B cell (primary cell): ENCODE data around the gene IGHMBP2. TPM values are rescaled to one million over a fixed set of nuclear protein-coding genes. Genes with fewer than 3 reads are reported as not detected.

Experiments
- ATAC-seq: fragments of 200-7000 bp; cut with Tn5 transposase; one replicate; pipeline ENCODE4 v1.10.0; 2021; ENCODE audit warnings: low read depth, mild to moderate bottlenecking, moderate number of reproducible peaks, moderate library complexity
- CTCF ChIA-PET: fragments of 350-600 bp; sonication (Branson Sonifier 250); formaldehyde crosslinking; loops from one replicate; lab custom pipeline; 2021; ENCODE audit warnings: antibody characterized with exemption, inconsistent platforms; lab: Charles Lee
- POLR2A ChIA-PET: fragments of 350-600 bp; sonication (Branson Sonifier 250); formaldehyde crosslinking; loops from one replicate; lab custom pipeline; 2021; ENCODE audit warnings: antibody characterized with exemption; lab: Charles Lee
- DNase-seq: peaks from one replicate; pipeline ENCODE4 v3.0.0; 2013
- H2AFZ ChIP-seq: 2 replicates; pipeline ENCODE4 v1.6.1; 2012; ENCODE audit warnings: mild to moderate bottlenecking, low read depth, low read length; ENCODE audit not compliant: insufficient read depth, poor library complexity, severe bottlenecking
- H3K27ac ChIP-seq, 2 donors: 1 replicate in 1 of 2; 2 replicates in 1 of 2; pipeline ENCODE4 v1.5.1; 2012 to 2013; ENCODE audit warnings: low read length in 2 of 2, mild to moderate bottlenecking in 2 of 2, moderate library complexity in 1 of 2
- H3K27me3 ChIP-seq, 4 experiments: fragments of 200-600 bp in 1 of 4; sonication (generic) in 1 of 4; replicated peaks in 1 of 4; 1 replicate in 2 of 4; 2 replicates in 2 of 4; pipeline versions ENCODE4 v1.6.1 to v1.7.0; 2013 to 2016; ENCODE audit warnings: low read length in 3 of 4, mild to moderate bottlenecking in 2 of 4, mixed read lengths in 1 of 4, moderate library complexity in 1 of 4; ENCODE audit not compliant: insufficient read depth in 4 of 4, control insufficient read depth in 3 of 4; ENCODE audit errors: control extremely low read depth in 1 of 4
- H3K36me3 ChIP-seq, 2 experiments: replicated peaks in 1 of 2; 1 replicate in 1 of 2; 2 replicates in 1 of 2; pipeline versions ENCODE4 v1.6.1 to v1.7.1; 2013; ENCODE audit warnings: low read length in 1 of 2; ENCODE audit not compliant: insufficient read depth in 2 of 2, control insufficient read depth in 1 of 2; ENCODE audit errors: control extremely low read depth in 1 of 2, extremely low read depth in 1 of 2
- H3K4me1 ChIP-seq, 2 donors: fragments of 200-600 bp in 1 of 2; sonication (generic) in 1 of 2; 1 replicate in 1 of 2; 2 replicates in 1 of 2; pipeline versions ENCODE4 v1.5.1 to v1.6.1; 2013 to 2017; ENCODE audit warnings: low read length in 2 of 2; ENCODE audit not compliant: control insufficient read depth in 2 of 2, insufficient read depth in 2 of 2
- H3K4me2 ChIP-seq: replicated peaks from 2 replicates; pipeline ENCODE3; 2012; ENCODE audit warnings: mild to moderate bottlenecking, low read depth, low read length; ENCODE audit not compliant: poor library complexity, severe bottlenecking
- H3K4me3 ChIP-seq, 5 experiments: fragments of 200-600 bp in 1 of 5; sonication (generic) in 1 of 5; 1 replicate in 3 of 5; 2 replicates in 2 of 5; pipeline versions ENCODE4 v1.5.1 to v1.7.0; 2011 to 2016; ENCODE audit warnings: low read length in 4 of 5, mild to moderate bottlenecking in 4 of 5, low read depth in 2 of 5, control low read depth in 1 of 5, moderate library complexity in 1 of 5; ENCODE audit not compliant: insufficient read depth in 1 of 5; ENCODE audit errors: control extremely low read depth in 1 of 5, extremely low read depth in 1 of 5
- H3K79me2 ChIP-seq: fragments of 200-600 bp; sonication (generic); one replicate; pipeline ENCODE4 v1.6.0; 2016; ENCODE audit warnings: low read length; ENCODE audit not compliant: control insufficient read depth, insufficient read depth
- H3K9ac ChIP-seq: fragments of 200-600 bp; sonication (generic); 2 replicates; pipeline ENCODE4 v1.6.1; 2017; ENCODE audit warnings: mild to moderate bottlenecking, low read length, moderate library complexity
- H3K9me3 ChIP-seq, 3 donors: one replicate each; pipeline versions ENCODE4 v1.6.1 to v1.7.1; 2013; ENCODE audit warnings: low read length in 2 of 3; ENCODE audit not compliant: control insufficient read depth in 2 of 3, insufficient read depth in 1 of 3; ENCODE audit errors: control extremely low read depth in 1 of 3
- H4K20me1 ChIP-seq: 2 replicates; pipeline ENCODE4 v1.6.0; 2012; ENCODE audit warnings: mild to moderate bottlenecking, low read length; ENCODE audit not compliant: insufficient read depth, control insufficient read depth, poor library complexity, severe bottlenecking
- H3K27ac Mint-ChIP-seq: one replicate; pipeline ENCODE4 v1.8.0; 2021; ENCODE audit warnings: mixed read lengths
- H3K27me3 Mint-ChIP-seq: one replicate; pipeline ENCODE4 v1.8.0; 2021; ENCODE audit warnings: mixed read lengths
- H3K4me1 Mint-ChIP-seq: one replicate; pipeline ENCODE4 v1.8.0; 2021; ENCODE audit warnings: mixed read lengths
- H3K4me3 Mint-ChIP-seq: one replicate; pipeline ENCODE4 v1.8.0; 2021; ENCODE audit warnings: mixed read lengths
- H3K9me3 Mint-ChIP-seq: one replicate; pipeline ENCODE4 v1.8.0; 2022; ENCODE audit warnings: mixed read lengths; ENCODE audit not compliant: insufficient read depth
- CTCF ChIP-seq: fragments of 200-600 bp; IDR thresholded peaks from one replicate; pipeline ENCODE4 v1.8.0; 2022; ENCODE audit warnings: antibody characterized with exemption, mild to moderate bottlenecking
- EZH2 ChIP-seq: IDR thresholded peaks from 2 replicates; pipeline ENCODE4 v1.6.1; 2012; ENCODE audit warnings: borderline replicate concordance, low read depth, mild to moderate bottlenecking, moderate library complexity, low read length; ENCODE audit not compliant: insufficient read depth, poor library complexity, severe bottlenecking
- WGBS: methylation state at CpG from one replicate; pipeline ENCODE4 v1.1.5; 2013; ENCODE audit warnings: missing lambda C conversion rate; ENCODE audit not compliant: insufficient coverage; 5-methylcytosine and 5-hydroxymethylcytosine counted together
- intact Hi-C: fragments of 100-400 bp; cut with micrococcal nuclease; formaldehyde crosslinking; loops from one replicate; pipeline ENCODE4 v1.10.0; 2022
- polyA plus RNA-seq: library from polyadenylated mRNA; depleted of rRNA; stranded (reverse); fragments of >200 nt; gene quantifications from 2 replicates; pipeline ENCODE4 v1.2.3, GENCODE V29; 2012
- total RNA-seq, 2 donors: library from RNA; stranded (reverse); fragments of 120-200 nt in 1 of 2; gene quantifications; 1 replicate in 1 of 2; 2 replicates in 1 of 2; pipeline versions ENCODE4 v1.2.3 to v1.2.4, GENCODE V29; 2013 to 2022

Gene IGHMBP2
- total and polyA plus RNA-seq, 2 donors (not counting 1 experiment from before 2014, with no cell fraction given): 41.4 to 42.9 TPM

GRCh38 chr11:68929706-68930570 is 26.2 kb downstream of the IGHMBP2 start:
- TF ChIP-seq EZH2 (no peak), CTCF (no peak)
- intact Hi-C loops: no loop called here
- peaks cover 7 to 14% (median 11%) of the 10 kb centered on the region in 3 donors for H3K9me3 ChIP-seq
- Mint-ChIP-seq H3K4me1 (peaks cover 12% of the 10 kb centered on the region), H3K27me3 (no peaks in the 10 kb centered on the region), H3K9me3 (peaks cover 7% of the 10 kb centered on the region), H3K27ac (no peak overlapping the region), H3K4me3 (no peak overlapping the region)
- H3K36me3 ChIP-seq: peaks cover 7 to 58% of the 10 kb centered on the region in 2 experiments
- no peak overlapping the region for H2AFZ ChIP-seq
- H3K27ac ChIP-seq: no peak overlapping the region
- DNase-seq: no peak
- H3K9ac ChIP-seq: no peak overlapping the region
- H3K27me3 ChIP-seq: no peaks in the 10 kb centered on the region
- no peak overlapping the region for H3K4me2 ChIP-seq
- H4K20me1 ChIP-seq: no peaks in the 10 kb centered on the region
- WGBS: 94% methylated on average over 19 of the region's 20 CpGs
- ATAC-seq: no peak
- ChIA-PET CTCF (no interaction called here), POLR2A (no interaction called here)
- H3K4me3 ChIP-seq: no peak overlapping the region
- H3K79me2 ChIP-seq: peaks cover 5% of the 10 kb centered on the region
- H3K4me1 ChIP-seq: peaks cover 7 to 11% of the 10 kb centered on the region in 2 donors
